RPMI8226 (cell line): ENCODE data around the gene STX12.
"Not testable (repeated sequence)": the region's sequence is repeated elsewhere in the genome, so short reads cannot be mapped to it uniquely, and the experiment has no call there.

Experiments
- DNase-seq: peaks from one replicate; pipeline ENCODE4 v3.0.0-alpha.2; 2015

The STX12 gene

DNA sequence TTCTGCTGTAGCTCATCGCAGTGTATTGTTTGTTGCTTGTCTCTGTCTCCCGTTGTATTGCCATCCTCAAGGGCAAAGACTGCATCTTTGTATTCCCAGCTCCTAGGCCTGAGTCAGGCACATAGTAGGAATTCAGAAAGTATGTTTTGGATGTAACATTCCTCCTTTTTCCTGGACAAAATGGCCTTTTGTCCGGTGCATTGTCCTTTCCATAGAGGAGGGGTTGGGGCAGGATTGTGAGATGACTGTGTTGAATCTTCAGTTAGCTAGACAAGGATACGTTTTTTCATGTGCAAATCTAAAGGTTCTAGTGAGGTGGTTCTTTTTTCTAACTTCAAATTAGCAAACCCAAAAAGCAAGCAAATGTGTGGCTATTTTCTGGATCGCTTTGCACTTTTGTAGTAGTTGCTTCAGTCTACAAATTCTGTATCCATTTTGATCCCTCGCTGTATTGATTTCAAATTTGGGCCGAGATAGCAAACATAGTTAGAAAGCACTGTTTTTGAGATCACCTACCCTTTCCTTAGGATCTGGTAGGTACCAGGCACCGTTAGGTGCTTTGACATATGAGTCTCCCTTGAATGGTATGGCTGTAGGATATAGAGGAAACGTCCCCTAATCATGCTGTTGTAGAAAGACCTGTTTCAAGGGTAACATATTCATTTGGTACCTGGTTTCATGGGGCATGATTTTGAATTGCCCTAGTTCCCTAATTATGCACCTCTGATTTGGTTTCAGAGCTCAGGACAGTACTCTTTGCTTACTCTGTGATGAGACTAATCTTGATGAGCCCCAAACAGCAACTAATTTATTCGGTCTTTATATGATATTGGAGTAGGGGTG is 58.8 kb downstream of the STX12 start:
- no peak for DNase-seq

DNA sequence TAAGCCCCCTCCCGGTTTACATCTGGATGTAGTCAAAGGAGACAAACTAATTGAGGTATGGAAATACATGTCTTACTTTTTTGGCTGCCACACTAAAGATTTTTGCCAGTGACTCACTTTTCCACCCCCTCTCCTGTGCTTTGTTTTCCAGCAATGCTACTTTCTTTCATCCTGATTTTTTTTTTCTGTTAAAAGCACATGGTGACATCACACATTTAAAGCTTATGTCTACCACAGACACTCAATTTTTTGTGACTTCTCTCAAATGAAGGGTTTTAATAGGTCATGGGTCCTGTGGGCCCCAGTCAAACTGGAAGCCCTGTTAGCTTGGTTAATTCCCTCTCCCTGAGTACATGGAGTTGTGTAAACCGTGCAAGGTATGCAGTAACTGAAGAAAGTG is 59.7 kb downstream of the STX12 start:
- no peak for DNase-seq

DNA sequence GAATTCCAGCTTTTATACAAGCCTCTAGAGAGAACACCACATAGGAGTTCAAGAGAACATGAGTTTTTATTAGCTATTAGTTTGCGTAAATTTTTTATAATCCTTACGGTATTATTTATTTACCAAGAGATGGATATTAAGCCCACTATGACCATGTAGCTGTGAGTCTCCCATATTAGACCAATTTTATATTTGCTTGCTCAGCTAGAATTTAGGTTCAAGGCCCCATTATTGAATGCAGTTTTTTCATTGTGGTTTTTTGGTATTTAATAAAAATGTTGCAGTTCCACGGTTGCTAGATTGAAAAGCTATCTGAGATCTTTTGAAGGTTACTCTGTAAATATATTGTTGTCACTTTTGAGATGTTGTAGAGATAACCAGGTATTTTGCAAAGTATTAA is 60.5 kb downstream of the STX12 start:
- no peak for DNase-seq

DNA sequence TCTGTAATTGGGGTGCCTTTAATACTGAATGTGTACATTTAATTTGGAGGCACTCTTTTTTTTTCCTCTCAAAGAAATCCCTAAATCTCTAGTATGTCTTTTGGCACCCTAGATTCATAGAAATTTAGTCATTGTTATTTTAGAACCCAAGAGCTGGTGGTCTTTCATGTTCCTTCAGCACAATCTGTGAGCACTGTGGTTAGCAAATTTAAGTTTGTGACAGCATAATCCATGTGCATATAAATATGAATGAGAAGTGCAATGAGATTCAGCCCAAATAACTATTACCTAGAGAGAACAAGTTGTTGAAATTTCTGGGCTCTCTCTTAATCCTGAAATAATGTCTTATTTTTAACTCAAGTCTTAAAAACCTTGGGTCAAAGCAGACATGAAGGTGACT is 62.0 kb downstream of the STX12 start:
- no peak for DNase-seq

DNA sequence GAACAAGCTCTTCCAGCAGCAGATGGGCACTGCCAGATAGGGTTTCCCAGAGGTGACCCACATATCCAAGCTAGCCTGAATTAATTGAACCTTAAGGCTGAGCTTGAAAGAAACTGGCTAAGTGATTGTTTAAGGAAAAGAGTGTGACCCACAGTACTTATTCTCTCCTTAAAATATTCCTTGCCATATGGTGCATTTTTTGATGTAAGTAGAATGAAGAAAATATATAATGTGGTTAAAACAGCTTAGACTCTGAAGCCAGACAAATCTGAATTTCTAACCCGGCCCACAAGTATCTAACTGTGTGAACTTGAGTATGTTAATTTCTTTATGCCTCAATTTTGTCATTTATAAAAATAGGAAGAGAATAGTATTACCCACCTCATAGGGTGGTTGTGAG is 62.5 kb downstream of the STX12 start:
- no peak for DNase-seq

DNA sequence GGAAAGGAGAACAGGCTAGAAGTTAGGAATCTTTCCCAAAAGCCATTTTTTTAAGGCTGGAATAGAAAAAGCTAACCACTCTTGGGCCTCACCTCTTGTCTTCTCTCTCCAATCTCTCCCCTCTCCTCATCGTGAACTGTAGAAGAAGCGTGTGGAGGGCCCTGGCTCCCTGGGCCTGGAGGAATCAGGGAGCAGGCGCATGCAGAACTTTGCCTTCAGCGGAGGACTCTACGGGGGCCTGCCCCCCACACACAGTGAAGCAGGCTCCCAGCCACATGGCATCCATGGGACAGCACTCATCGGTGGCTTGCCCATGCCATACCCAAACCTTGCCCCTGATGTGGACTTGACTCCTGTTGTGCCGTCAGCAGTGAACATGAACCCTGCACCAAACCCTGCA is 76.9 kb downstream of the STX12 start:
- no peak for DNase-seq

DNA sequence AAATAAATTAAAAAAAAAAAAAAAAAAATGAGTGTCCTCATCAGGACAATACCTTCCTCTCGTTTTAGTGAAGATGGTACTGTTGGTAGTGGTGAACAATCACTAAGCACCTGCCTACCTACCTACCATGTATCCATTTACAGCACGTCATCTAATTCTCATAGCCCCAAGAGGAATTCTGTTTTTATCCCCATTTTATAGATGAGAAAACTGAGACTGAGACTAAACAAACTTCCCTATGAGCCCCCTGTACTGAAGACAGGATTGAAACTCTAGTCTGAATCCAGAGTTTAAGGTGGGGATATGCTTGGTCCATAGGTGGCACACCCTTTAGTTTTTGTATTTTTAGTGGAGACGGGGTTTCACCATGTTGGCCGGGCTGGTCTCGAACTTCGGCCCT is 82.1 kb downstream of the STX12 start:
- no peak for DNase-seq

DNA sequence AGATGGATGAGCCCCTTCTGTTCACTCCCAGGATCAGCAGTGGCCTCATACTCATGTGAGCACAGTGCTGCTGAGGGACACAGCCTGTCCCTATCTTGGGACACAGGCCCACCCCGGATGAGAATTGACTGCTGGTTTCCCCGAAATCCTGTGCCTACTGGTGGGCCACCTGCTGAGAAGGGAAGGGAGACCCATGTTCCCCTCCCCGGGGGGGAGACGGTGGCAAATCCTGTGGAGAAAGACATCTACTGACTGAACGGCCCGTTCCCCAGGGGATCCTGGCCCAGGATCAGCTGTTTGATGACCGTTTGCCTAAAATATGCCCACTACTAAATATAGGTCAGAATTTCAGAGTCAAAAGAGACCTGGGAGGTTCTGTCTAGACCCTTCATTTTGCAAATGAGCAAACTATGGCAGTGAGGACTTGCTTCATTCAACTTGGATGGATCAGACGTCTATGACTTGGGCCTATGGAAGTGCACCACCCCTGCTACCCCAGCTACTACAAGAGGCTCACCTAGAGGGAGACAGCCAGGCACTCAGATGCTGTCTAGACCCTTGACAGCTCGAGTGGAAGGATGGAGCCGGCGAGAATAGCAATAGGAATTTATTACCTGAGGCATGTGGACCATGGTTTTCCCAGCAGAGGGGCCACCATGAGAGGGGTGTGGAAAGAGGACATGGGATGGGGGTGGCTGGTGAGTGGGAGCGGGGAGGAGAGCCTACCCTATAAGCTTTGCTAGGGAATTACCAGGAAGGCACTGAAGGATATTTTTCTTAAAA is 83.7 kb downstream of the STX12 start:
- no peak for DNase-seq

DNA sequence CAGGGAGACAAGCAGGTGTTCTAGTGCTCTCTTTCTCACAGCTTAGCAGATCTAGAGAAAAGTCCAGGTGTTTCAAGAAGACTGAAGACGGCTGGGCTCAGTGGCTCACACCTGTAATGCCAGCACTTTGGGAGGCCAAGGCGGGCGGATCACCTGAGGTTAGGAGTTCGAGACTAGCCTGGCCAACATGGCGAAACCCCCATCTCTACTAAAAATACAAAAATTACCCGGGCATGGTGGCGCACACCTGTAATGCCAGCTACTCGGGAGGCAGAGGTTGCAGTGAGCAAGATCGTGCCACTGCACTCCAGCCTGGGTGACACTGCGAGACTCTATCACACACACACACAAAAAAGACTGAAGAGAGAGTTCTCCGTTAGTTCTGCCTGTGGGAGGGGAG is 84.5 kb downstream of the STX12 start:
- DNase-seq, result not testable (repeated sequence)

DNA sequence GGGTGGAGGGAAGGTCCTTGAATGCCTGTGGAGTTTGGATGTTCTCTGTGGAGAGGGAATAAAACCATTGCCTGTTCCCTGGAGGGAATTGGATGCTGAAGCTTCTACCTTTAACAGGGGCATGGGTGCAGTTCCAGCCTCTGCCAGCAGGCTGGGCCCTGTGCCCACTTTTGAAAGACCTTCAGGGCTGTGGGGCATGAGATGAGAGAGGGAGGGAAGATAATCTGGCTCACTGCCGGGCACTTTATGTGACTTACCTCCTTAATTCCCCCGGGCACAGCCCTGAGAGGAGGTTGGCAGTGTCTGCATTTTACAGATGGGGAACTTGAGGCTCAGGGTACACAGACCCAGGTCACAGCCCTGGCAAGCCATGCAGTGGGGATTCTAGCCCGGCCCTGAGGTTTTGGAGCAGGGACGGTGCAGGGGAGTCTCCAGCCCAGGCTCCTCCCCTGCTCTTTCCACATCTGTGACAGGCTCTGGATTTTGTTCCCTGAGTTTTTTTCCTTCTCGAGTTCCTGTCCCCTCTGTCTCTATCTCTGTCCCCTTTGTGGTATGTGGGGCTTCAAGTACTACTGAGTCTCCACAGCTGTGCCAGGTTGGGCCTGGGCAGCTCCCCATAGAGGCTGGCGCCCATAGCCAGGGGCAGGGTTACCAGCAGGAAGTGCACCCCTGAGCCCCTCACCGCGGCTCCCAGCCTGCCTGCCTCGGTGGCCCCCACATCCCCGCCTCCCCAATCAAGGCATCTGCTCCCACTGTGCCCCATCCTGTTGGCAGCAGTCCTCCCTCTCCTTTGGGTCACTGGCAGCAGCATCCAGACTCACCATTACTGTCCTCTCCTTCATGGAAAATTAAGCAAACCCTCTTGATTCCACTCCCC is 85.3 kb downstream of the STX12 start:
- DNase-seq, result peak; percentile 92

DNA sequence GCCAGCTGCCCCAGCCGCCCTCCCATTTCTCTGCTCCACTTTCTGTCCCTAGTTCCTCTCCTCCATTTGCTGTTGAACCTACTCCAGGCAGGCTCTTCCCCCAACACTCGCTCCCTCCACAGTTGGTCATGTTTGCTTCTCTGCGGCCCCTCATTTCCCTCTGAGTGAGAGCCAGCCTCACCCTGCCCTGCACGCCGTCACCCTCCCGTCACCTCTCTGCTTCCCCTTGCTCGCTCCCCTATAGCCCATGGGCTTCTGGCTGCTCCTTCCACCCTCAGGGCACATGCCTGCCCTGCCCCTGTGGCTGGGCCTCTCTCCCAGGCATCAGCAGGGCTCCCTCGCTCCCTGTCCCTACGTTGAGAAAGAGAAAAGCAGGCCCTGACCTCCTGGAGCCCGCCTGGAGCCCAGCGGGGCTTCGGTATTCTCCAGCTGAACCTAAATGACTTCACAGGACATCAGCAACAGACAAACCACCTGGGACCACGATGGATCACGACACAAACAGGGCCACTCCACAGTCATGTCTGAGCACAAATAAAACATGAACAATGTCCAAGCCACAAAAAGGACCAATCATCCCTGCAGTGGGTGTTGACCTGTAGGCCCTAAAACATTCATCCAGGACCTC is 86.0 kb downstream of the STX12 start:
- DNase-seq, result no peak

DNA sequence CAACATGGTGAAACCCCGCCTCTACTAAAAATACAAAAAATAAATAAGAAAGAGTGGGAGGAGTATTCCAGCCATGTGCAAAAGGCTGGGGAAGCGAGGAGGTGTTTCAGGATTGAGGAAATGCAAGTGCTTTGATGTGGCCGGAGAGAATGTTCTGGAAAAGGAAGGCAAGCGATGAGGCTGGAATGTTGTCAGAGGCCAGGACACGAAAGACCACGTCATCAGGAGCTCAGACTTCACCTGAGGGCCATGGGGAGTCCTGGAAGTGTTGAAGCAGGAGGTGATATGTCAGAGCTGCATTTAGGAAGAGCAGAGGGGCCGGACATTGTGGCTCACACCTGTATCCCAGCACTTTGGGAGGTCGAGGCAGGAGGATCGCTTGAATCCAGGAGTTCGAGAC is 88.4 kb downstream of the STX12 start:
- no peak for DNase-seq

DNA sequence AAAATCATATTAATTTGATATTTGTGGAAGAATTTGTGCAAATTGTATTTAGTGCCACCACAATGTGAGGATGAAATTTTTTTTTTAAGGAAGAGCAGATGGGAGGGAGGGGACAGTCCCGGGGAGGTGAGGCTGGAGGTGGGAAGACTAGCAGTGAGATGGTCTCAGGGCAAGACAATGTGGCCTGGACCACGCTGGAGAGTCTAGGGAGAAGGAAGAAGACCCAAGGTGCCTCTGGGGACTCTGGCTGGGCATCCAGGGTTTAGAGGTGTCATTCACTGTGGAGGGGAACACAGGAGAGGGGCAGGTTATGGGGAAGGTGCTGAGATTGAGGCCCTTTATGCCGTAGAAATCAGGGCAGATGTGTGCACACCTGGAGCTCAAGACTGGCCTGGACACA is 89.0 kb downstream of the STX12 start:
- DNase-seq, result no peak

DNA sequence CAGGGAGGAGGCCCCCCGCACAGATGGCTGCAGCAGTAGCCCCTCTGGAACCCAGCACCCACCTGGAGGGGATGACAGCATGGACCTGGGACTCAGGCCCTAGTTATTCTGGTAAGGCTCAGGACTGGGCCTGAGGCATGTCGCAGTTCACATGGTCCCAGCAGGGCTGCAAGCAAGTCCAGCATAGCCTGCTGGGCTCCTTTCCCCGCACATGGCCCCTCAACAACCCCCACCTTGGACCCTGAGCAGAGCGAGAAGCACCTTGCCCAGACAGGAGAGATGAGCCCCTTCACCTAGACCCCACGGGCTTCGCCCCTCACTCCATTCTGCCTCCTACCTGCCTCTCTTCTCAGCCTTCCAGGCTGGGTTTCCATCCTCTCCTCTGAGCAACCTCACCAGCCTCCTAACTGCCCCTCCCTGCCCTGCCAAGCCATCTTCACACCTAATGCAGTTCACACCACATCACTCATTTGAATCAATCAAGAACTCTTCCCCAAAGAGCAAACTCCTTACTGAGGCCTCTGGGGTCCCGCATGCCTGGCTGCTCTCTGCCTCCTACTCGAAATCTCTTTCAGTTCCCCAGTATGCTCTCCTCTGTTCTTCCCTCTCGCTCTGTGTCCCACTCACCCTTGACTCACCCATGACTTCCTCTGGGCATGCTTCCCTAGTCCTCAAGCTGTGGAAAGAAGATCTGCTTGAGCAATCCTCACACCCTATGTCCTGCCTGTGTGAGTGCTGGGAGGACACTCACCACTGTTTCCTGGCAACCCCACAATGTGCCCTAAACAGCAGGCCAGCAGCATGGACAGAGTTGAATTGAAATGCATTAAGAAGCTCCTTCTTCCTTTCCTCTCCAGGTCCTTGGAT is 89.9 kb downstream of the STX12 start:
- no peak for DNase-seq

DNA sequence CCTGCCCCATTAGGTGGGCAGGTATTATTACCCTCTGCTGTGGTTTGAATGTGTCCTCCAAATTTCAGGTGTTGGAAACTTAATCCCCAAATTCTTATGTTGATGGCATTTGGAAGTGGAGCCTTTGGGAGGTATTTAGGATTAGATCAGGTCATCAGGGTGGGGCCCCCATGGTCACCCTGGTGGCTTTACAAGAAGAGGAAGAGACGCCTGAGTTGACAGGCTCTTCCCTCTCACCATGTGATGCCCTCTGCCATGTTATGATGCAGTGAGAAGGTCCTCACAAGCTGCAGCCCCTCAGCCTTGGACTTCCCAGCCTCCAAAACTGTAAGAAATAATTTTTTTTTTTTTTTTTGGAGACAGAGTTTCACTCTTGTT is 90.5 kb downstream of the STX12 start:
- DNase-seq, result no peak

DNA sequence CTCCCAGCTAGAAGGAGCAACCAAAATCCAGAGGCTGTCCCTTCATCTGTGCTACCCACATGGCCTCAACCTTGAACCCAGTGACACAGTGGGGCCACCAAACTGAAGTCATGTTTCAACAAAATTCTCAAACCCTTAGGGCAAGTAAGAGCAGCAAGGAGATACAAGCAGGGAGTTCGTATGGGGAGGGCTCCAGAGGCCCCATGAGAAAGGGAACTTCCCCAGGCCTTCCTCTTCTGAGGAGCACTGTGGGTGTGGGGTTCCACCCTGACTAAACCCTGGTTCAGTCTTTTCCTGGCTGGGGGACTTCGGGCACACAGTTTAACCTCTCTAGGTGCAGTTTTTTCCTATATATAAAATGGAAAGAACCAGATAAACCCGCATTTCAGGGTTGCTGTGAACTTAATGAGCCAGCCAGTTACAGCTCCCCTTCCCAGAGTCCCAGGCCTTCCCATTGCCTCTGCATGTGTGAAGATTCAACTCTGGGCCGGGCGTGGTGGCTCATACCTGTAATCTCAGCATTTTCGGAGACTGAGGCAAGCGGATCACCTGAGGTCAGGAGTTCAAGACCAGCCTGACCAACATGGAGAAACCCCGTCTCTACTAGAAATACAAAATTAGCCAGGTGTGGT is 91.4 kb downstream of the STX12 start:
- DNase-seq, result peak; percentile 25

DNA sequence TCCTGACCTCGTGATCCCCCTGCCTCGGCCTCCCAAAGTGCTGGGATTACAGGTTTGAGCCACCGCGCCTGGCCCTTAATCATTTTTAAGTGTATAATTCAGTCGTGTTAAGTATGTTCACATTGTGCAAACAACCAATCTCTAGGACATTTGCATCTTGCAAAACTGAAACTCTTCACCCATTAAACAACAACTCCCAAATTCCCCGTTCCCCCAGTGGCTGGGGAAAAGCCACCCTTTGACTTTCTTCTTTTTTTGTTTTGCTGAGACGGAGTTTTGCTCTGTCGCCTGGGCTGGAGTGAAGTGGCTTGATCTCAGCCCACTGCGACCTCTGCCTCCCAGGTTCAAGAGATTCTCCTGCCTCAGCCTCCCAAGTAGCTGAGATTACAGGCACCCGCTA is 92.8 kb downstream of the STX12 start:
- DNase-seq, result no peak

DNA sequence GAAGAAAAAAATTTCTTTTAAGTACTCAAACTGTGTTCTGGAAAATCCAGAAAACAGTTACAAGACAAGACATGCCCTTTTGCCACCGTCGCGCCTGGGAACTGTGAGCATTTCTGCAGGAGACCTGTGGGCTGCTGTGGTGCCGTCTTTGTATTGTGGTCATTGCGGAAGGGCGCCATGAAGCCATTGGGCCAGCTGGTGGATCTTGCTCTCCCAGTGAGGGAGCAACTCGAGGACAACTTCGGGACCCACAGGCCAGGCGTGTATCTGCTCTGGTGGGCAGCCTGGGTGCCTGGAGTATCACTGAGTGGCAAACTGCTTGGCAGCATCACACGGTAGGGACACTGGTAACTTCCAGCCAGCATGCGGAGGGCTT is 95.5 kb downstream of the STX12 start:
- DNase-seq, result peak; percentile 26

DNA sequence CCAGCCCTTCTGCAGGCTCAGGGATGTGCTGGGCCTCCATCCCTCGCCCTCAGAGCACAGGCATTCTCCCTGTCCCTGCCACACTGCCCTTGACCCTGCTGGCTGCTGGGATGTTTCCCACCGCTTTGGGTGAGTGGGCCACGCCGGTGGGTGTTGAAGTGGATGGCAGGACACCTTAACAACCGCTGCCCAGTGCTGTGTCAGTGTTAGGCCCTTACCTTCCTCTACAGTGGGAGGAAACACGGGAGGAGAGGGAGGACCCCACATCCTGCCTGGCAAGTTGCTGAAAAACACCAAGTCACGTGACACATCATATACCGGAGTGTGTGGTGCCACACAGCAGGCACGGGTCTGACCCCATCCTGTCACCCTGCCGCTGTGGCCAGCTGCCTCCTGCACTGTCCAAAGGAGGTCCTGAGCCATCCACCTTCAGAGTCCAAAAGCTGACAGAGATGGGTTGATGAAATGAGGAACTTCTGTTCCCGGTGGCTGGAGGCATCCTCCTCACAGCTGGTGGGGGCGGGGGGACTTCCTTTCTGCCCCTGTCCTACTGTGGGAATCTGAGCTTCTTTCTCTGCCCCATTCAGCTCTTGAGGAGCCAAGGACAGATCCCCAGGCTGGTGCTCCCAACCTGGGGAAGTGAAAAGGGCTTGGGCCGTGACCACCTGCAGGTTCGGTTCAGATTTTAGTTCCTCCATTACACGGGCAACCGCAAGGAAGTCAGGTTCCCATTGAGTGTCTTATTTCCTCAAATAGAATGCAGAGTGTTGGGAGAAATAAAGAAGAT is 96.1 kb downstream of the STX12 start:
- peak; percentile 82 for DNase-seq

DNA sequence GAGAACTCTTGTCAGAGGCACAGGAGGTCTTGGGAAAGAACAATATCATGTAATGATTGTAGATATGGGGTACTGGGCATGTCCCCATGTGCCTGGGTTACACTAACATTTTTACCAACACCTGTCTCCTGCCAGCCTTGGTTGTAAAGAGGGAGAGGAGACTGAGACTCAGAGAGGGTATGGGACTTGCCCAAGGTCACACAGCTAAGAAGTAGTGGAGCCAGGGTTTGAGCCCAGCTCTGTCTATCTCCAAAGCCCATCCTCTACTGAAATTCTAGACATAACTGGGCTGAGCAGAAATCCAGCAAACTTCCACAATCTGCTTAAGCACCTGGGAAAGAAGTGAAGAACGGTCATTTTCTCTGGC is 96.7 kb downstream of the STX12 start:
- DNase-seq, result no peak

DNA sequence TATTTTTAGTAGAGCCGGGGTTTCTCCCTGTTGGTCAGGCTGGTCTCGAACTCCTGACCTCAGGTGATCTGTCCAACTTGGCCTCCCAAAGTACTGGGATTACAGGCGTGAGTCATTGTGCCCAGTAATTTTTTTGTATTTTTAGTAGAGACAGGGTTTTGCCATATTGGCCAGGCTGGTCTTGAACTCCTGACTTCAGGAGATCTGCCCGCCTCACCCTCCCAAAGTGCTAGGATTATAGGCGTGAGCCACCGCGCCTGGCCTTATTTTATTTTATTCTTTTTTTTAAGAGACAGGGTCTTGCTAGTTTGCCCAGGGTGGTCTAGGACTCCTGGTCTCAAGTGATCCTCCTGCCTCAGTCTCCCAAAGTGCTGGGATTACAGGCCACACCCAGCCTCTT is 98.1 kb downstream of the STX12 start:
- DNase-seq, result not testable (repeated sequence)
